Neural cell (in vitro differentiated cells): ENCODE results near the gene GXYLT2.

ENCODE experiments used
- CTCF ChIP-seq: fragments of 450-650 bp; IDR thresholded peaks from 2 replicates; pipeline ENCODE4 v1.5.1; 2014; ENCODE audit warnings: antibody characterized with exemption, mild to moderate bottlenecking, moderate library complexity; ENCODE audit not compliant: poor library complexity, severe bottlenecking
- EP300 ChIP-seq: fragments of 450-650 bp; conservative IDR thresholded peaks from 2 replicates; pipeline ENCODE4 v1.6.1; 2014; ENCODE audit warnings: antibody characterized with exemption, mild to moderate bottlenecking, moderate library complexity; ENCODE audit not compliant: poor library complexity, severe bottlenecking
- POLR2AphosphoS5 ChIP-seq: IDR thresholded peaks from 2 replicates; pipeline ENCODE4 v1.6.1; 2012
- REST ChIP-seq: IDR thresholded peaks from 2 replicates; pipeline ENCODE4 v1.6.1; 2012; ENCODE audit warnings: borderline replicate concordance

GRCh38 chr3:72862314-72863090, 25.3 kb upstream of the GXYLT2 start:
- TF ChIP-seq EP300 (no peak), CTCF (no peak), POLR2AphosphoS5 (no peak), REST (no peak)
